Sigmoid colon (tissue), 3 donors: ENCODE measurements around the gene UNC5CL.

ENCODE experiments used
- CTCF ChIP-seq, 4 experiments: fragments of 450-650 bp in 3 of 4; fragments of 200-600 bp in 1 of 4; IDR thresholded peaks; one replicate each; pipeline ENCODE4 v1.5.1; 2016 to 2019; ENCODE audit warnings: antibody characterized with exemption in 4 of 4, mild to moderate bottlenecking in 3 of 4, moderate library complexity in 2 of 4
- POLR2A ChIP-seq, 2 donors: fragments of 450-650 bp; IDR thresholded peaks; one replicate each; pipeline ENCODE4 v1.6.1; 2016; ENCODE audit warnings: antibody characterized with exemption in 2 of 2, mild to moderate bottlenecking in 2 of 2, moderate library complexity in 2 of 2

- TF ChIP-seq POLR2A (IDR thresholded peaks at IDR 0.05) (no peak), CTCF (IDR thresholded peaks at IDR 0.05) (no peak)
These were observed 25.4 kb downstream of the UNC5CL start for GRCh38 chr6:41013466-41014153.
